GM19023 (cell line): Measurements from ENCODE around the gene ZNF500.
"Not testable (repeated sequence)": the region's sequence is repeated elsewhere in the genome, so short reads cannot be mapped to it uniquely, and the experiment has no call there.

Source experiments
- ATAC-seq: cut with Tn5 transposase; IDR thresholded peaks from one replicate; pipeline ENCODE4 v1.9.1; 2021; ENCODE audit warnings: mild to moderate bottlenecking, moderate library complexity; ENCODE audit not compliant: unreplicated experiment

The ZNF500 gene

DNA sequence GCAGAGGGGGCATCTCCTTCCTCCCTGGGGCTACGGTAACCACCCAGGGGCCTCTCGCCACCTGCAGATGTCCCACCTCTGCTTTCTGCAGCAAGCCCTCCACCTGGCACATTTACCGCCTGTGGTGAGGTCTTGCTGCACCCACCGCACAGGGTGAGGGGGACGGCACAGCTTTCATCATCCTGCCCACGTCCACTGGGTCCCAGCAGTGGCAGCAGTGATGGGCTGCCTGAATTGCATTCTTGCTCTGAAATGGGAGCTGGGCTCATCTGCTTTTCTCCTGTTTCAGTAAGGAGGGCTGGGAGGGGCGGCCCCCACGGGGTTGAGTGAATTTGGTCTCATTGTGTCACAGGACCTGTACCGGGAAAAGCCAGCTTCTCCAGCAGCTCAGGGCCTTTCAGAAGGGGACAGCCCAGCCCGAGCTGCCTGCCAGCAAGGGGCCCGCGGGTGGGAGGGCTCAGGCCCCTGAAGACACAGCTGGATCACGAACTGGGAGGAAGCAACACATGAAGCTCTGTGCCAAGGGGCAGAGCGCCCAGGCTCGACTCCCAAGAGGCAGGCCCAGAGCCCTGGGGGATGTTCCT lies 19.9 kb downstream of the ZNF500 start:
- ATAC-seq, result no peak

- no peak for ATAC-seq
Observed at GRCh38 chr16:4746215-4746614, 20.7 kb downstream of the ZNF500 start.

GRCh38 chr16:4745274-4745569 lies 21.7 kb downstream of the ZNF500 start:
- ATAC-seq, result no peak

GRCh38 chr16:4744555-4745273 lies 22.2 kb downstream of the ZNF500 start:
- no peak for ATAC-seq

DNA sequence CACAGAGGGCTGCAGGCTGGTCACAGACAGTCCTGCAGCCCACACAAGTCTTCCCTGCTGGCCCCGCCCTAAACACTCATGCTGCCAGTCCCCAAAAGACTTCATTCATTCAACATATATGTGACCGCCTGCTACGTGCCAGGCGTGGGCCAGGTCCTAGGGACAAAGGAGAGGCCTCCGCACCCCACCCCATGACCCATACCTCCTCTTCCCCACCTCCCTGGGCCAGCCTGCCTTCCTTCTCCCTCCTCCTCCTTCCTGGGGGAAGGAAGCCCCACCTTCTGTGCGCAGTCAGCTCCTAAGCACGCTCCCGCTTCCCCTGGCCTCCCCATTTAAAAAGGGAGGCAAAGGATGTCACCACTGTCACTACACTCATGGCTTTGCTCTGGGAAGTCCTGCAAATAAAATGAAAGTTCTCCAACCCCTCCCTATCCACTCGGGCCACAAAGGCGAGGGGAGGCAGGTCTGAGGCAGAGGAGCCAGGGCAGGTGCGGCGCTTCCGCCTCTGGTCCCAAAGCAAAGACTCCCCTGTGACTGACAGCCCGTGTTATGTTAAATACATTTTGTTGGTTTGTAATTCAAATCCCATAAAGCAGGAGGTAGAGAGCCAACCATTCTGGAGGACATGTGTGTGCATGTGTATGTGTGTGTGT lies 23.6 kb downstream of the ZNF500 start:
- ATAC-seq, result no peak

- not testable (repeated sequence) for ATAC-seq
Observed at GRCh38 chr16:4738370-4738769, 28.6 kb downstream of the ZNF500 start.

DNA sequence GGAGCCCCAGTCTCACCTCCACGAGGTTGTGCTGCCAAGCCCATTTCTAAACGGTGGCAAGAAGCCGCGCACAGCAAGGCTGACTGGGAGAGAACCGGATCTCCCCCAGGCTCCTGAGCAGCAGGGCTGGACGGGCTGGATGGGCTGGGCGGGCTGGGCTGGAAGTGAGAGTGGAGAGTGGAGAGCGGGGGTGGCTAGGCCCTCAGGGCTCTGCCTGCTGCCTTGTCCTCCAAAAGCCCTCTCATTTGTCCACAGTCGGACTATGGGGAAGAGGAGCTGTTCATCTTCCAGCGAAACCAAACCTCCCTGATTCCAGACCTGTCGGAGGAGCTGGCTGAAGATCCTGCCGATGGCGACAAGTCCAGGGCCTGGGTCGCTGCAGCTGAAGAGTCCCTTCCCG lies 29.4 kb downstream of the ZNF500 start:
- ATAC-seq, result no peak

DNA sequence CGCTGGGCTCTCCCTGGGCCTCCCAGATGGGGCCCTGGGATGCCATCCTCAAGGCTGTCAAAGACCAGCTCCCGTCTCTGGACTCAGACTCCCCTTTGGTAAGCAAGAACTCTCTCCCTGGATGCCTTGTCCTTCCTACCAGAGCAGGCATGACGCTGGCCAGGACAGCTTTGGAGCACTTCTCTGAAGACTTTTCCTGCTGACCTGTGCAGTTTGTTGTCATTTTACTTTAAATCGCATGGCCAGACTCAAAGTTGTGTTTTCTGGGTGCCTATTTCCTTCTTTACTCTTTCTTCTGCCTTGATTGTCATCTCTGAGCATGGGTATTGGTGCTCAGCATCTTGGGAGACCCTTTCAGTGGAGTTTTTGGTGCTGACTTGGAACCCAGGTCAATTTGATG lies 30.4 kb downstream of the ZNF500 start:
- ATAC-seq, result no peak

DNA sequence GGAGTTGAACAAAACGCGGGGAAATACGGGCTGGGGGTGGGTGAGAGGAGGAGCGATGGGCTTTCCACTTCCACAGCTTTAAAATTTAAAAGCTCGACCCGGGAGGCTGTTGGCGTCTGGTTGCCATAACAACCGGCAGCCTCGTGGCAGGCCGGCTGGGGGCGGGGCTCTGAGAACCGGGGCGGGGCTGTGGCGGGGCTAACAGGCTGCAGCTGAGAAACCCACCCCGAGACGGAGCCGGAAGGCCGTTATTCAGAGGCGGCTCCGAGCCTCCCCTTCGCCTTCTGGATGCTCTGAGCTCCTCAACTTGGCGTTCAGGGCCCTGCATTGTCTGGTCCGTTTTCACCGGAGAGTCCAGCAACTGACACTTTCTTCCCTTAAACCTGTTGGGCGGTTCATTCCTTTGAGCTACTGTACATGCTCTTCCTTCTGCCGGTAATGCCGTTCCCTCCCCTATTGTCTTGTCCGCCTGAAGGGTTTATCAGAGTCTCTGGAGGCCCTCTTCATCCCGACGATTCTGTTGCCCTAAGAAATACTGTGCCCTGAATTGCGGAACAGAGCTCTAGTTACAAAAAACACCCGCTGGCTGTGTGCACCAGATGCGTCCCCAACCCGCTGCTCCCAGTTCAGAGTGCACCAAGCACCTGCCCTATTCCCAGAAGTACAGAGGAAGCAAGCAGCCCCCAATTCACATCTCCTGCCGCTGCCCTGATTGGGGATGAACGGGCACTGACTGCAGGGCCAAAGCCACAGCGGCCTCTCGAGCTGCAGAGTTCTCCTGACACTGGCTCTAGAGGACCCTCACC lies 32.0 kb downstream of the ZNF500 start:
- peak; percentile 71 for ATAC-seq

GRCh38 chr16:4734063-4734729 lies 32.8 kb downstream of the ZNF500 start, which contains the start of the genes ANKS3 and DNAAF8:
Gene ANKS3, minus strand, starts transcription at chr16:4734271. Its CDS starts 4,122 bp downstream, at chr16:4730149.
Gene DNAAF8, plus strand, starts transcription at chr16:4734537. Its CDS starts 1,978 bp downstream, at chr16:4736515.
- peak; percentile 76 for ATAC-seq

DNA sequence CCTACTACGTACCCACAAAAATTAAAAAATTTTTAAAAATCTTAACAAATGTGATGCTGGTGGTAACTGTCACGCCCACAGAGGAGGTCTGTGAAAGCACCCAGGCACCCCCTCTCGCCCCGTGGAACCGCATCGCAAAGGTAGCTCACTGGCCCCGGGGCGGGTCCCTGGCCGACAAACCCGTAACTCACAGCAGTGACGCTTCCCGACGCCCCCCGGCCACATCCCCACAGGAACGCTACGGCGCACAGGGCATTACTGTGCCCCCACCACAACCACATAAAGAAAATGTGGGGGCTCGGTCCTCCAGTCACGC lies 33.3 kb downstream of the ZNF500 start:
- ATAC-seq, result no peak

GRCh38 chr16:4733211-4733742 lies 33.7 kb downstream of the ZNF500 start:
- ATAC-seq, result no peak

GRCh38 chr16:4729876-4730275 lies 37.1 kb downstream of the ZNF500 start:
- ATAC-seq, result no peak

DNA sequence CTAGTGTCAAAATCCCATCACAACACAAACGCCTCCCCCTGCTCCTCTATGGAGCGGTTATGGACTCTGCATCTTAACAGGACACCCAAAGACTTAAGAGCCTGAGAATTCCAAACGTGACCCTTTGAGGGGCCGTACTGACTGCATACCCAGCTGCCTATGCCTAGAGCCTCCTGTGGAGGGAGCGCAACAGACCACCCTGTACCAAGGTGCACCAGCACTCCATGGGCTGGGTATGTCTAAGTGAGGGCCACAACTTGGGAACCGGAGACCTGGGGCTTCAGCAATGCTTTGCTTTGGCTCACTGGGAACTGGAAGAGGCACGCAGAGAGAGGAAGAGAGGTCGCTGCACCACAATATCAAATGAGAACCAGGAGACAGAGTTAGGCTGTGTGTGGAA lies 38.3 kb downstream of the ZNF500 start:
- ATAC-seq, result no peak

GRCh38 chr16:4726616-4727015 lies 40.3 kb downstream of the ZNF500 start:
- no peak for ATAC-seq

DNA sequence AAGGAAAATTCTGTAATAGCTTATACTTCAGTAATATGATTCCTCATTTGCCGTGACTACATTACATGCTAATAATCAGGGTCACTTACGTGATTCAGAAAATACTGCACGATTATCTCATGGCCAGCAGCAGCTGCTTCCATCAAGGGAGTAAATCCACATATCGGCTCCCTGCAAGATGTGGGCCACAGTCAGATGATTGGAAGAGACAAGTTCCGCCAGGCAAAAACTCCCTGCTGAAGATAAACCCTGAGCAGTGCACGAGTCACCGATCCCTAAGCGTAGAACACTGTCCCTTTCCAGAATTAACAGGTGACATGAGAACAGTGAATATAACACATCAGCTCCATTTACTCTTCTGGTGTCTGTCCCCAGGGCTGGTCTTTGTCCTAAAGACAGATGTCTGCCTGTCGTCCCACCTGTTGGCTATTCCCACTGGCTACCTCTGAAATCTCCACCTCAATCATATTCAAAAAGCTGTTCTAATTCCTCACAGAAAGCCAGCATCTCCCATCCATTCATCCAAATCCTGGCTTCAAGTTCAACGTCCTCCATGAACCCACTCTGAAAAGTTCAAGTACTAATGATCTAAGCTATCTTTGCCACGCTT lies 42.2 kb downstream of the ZNF500 start:
- ATAC-seq, result no peak

DNA sequence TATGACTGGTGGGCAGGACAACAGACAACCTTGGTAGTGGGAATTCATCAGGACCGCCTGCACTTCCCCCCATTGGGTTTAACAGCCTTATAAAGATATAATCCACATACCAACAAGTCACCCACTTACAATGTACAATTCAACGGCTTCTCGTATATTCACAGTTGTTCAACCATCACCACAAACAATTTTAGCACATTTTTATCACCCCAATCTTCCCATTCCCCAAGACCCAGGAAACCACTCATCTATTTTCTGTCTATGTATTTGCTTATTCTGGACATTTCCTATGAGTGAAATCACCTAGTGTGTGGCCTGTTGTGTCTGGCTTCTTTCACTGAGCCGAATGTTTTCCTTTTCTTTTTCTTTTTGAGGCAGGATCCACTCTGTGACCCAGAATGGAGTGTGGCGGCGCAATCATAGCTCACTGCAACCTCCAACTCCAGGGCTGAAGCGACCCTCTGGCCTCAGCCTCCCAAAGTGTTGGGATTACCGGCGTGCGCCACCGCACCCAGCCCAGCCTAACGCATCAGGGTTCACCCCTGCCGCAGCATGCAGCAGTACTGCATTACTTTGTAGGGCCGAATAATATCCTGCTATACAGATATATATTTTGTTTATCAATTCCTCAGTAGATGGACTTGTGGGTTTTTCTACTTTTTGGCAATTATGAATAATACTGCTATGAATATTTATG lies 43.7 kb downstream of the ZNF500 start:
- ATAC-seq, result no peak

GRCh38 chr16:4718466-4718865 lies 48.5 kb downstream of the ZNF500 start:
- ATAC-seq, result no peak

GRCh38 chr16:4714996-4715395 lies 52.0 kb downstream of the ZNF500 start:
- ATAC-seq, result no peak
